HepG2 (cell line): ENCODE measurements around the gene TMEM221. TPM values are rescaled to one million over a fixed set of nuclear protein-coding genes. Genes with fewer than 3 reads are reported as not detected.
A peak's percentile ranks its signal among the peaks of the same experiment; 100 is the strongest.

Experiments
- ARHGAP35 ChIP-seq: sonication (generic); formaldehyde crosslinking; IDR thresholded peaks from 2 replicates; pipeline ENCODE4 v1.9.0; 2022; ENCODE audit warnings: mild to moderate bottlenecking, inconsistent platforms, moderate library complexity, missing genetic modification reagents, borderline replicate concordance
- BRF2 ChIP-seq: sonication (generic); formaldehyde crosslinking; IDR thresholded peaks from 2 replicates; pipeline ENCODE4 v1.8.1; 2022; ENCODE audit warnings: mild to moderate bottlenecking, missing genetic modification reagents
- ESRRA ChIP-seq: sonication (generic); formaldehyde crosslinking; IDR thresholded peaks from 2 replicates; pipeline ENCODE4 v1.5.1; 2020; ENCODE audit warnings: mild to moderate bottlenecking, low read depth, missing genetic modification reagents
- GTF3A ChIP-seq: sonication (generic); formaldehyde crosslinking; conservative IDR thresholded peaks from 2 replicates; pipeline ENCODE4 v1.4.0; 2020; ENCODE audit warnings: mild to moderate bottlenecking, missing genetic modification reagents
- HES4 ChIP-seq: sonication (generic); formaldehyde crosslinking; IDR thresholded peaks from 2 replicates; pipeline ENCODE4 v1.9.0; 2021; ENCODE audit warnings: mild to moderate bottlenecking, missing genetic modification reagents, borderline replicate concordance
- HNF4A ChIP-seq: sonication (generic); formaldehyde crosslinking; IDR thresholded peaks from 2 replicates; pipeline ENCODE4 v1.4.0; 2020; ENCODE audit warnings: missing genetic modification reagents
- HOXA3 ChIP-seq: sonication (generic); formaldehyde crosslinking; IDR thresholded peaks from 2 replicates; pipeline ENCODE4 v1.5.0; 2020; ENCODE audit warnings: missing genetic modification reagents
- KLF13 ChIP-seq: sonication (generic); formaldehyde crosslinking; IDR thresholded peaks from 2 replicates; pipeline ENCODE4 v1.4.0; 2020; ENCODE audit warnings: mild to moderate bottlenecking, missing genetic modification reagents
- MIER3 ChIP-seq: IDR thresholded peaks from 2 replicates; pipeline ENCODE4 v1.6.1; 2016; ENCODE audit warnings: missing compliant biosample characterization, borderline replicate concordance
- NFYC ChIP-seq: IDR thresholded peaks from 2 replicates; pipeline ENCODE4 v1.6.1; 2016; ENCODE audit warnings: missing genetic modification reagents, missing compliant biosample characterization
- NPAS2 ChIP-seq: sonication (generic); formaldehyde crosslinking; IDR thresholded peaks from 2 replicates; pipeline ENCODE4 v1.8.0; 2022; ENCODE audit warnings: mild to moderate bottlenecking, missing genetic modification reagents, borderline replicate concordance
- THRA ChIP-seq: sonication (generic); formaldehyde crosslinking; IDR thresholded peaks from 2 replicates; pipeline ENCODE4 v1.4.0; 2020; ENCODE audit warnings: missing genetic modification reagents, borderline replicate concordance
- ZBTB1 ChIP-seq: sonication (generic); formaldehyde crosslinking; IDR thresholded peaks from 2 replicates; pipeline ENCODE4 v1.4.0; 2020; ENCODE audit warnings: missing genetic modification reagents, borderline replicate concordance
- ZBTB4 ChIP-seq: sonication (generic); formaldehyde crosslinking; IDR thresholded peaks from 2 replicates; pipeline ENCODE4 v1.4.0; 2020; ENCODE audit warnings: missing genetic modification reagents, mild to moderate bottlenecking, borderline replicate concordance
- ZFP37 ChIP-seq: sonication (generic); formaldehyde crosslinking; IDR thresholded peaks from 2 replicates; pipeline ENCODE4 v1.4.0; 2020; ENCODE audit warnings: missing genetic modification reagents, borderline replicate concordance
- ZNF234 ChIP-seq: sonication (generic); formaldehyde crosslinking; conservative IDR thresholded peaks from 2 replicates; pipeline ENCODE4 v1.5.1; 2020; ENCODE audit warnings: mild to moderate bottlenecking, missing genetic modification reagents
- ZNF256 ChIP-seq: sonication (generic); formaldehyde crosslinking; conservative IDR thresholded peaks from 2 replicates; pipeline ENCODE4 v1.4.0; 2020; ENCODE audit warnings: missing genetic modification reagents
- ZNF260 ChIP-seq: sonication (generic); formaldehyde crosslinking; IDR thresholded peaks from 2 replicates; pipeline ENCODE4 v1.4.0; 2020; ENCODE audit warnings: missing genetic modification reagents, low read depth, mild to moderate bottlenecking, borderline replicate concordance
- ZNF546 ChIP-seq: sonication (generic); formaldehyde crosslinking; conservative IDR thresholded peaks from 2 replicates; pipeline ENCODE4 v1.8.1; 2023; ENCODE audit warnings: mild to moderate bottlenecking, missing genetic modification reagents
- ZNF614 ChIP-seq: IDR thresholded peaks from 2 replicates; pipeline ENCODE4 v1.6.1; 2018; ENCODE audit warnings: missing biosample characterization, missing genetic modification reagents, inconsistent platforms, borderline replicate concordance
- ZNF619 ChIP-seq: sonication (generic); formaldehyde crosslinking; IDR thresholded peaks from 2 replicates; pipeline ENCODE4 v1.4.0; 2020; ENCODE audit warnings: mild to moderate bottlenecking, missing genetic modification reagents
- ZNF670 ChIP-seq: sonication (generic); formaldehyde crosslinking; IDR thresholded peaks from 2 replicates; pipeline ENCODE4 v1.8.0; 2022; ENCODE audit warnings: mild to moderate bottlenecking, missing genetic modification reagents, borderline replicate concordance
- ZNF781 ChIP-seq: sonication (generic); formaldehyde crosslinking; IDR thresholded peaks from 2 replicates; pipeline ENCODE4 v1.5.1; 2020; ENCODE audit warnings: borderline replicate concordance, mild to moderate bottlenecking, missing genetic modification reagents; ENCODE audit errors: not compliant biosample characterization
- ZNF878 ChIP-seq: sonication (generic); formaldehyde crosslinking; IDR thresholded peaks from 2 replicates; pipeline ENCODE4 v1.8.1; 2023; ENCODE audit warnings: mild to moderate bottlenecking, missing genetic modification reagents, moderate library complexity
- polyA plus RNA-seq, 8 experiments: library from polyadenylated mRNA; depleted of rRNA in 3 of 8; stranded (reverse) in 7 of 8; unstranded in 1 of 8; fragments of >200 nt; fragmentation: Illumina TruSeq in 4 of 8; extraction: Trizol in 4 of 8; gene quantifications; 2 replicates each; pipeline versions ENCODE4 v1.2.1 to v1.2.3, GENCODE V29; 2011 to 2016; ENCODE audit warnings: low read depth in 4 of 8, missing spikeins in 1 of 8, mixed read lengths in 1 of 8; ENCODE audit not compliant: insufficient read depth in 1 of 8
- total RNA-seq, 5 experiments: library from RNA; depleted of rRNA; stranded (reverse); fragments of >200 nt; fragmentation: Illumina TruSeq; extraction: Trizol; gene quantifications; 2 replicates each; pipeline ENCODE4 v1.2.3, GENCODE V29; 2016; ENCODE audit warnings: low read depth in 1 of 5

The TMEM221 gene
- total and polyA plus RNA-seq, 2 of the 13 experiments (the other 11 are each of a cell fraction or from before 2014, with no cell fraction given), result 0.33 to 0.77 TPM

GRCh38 chr19:17405250-17406045, 43.0 kb downstream of the TMEM221 start, which contains the start of gene BST2 (continued):
- TF ChIP-seq ZNF781 (CRISPR knock-in tag) (peak; percentile 64), GTF3A (CRISPR knock-in tag) (no peak), ZBTB4 (no peak), ARHGAP35 (CRISPR knock-in tag) (peak; percentile 41; the same call in 1 of the 2 replicates), ZFP37 (CRISPR knock-in tag) (0 out of 2 replicates have a peak, but pooled peaks have one; percentile 37), ZNF260 (CRISPR knock-in tag) (no peak), ZNF234 (CRISPR knock-in tag) (no peak), ZNF256 (CRISPR knock-in tag) (no peak), HES4 (CRISPR knock-in tag) (no peak), ZBTB1 (no peak), ESRRA (no peak), HOXA3 (CRISPR knock-in tag) (peak; percentile 53), KLF13 (no peak), ZNF614 (CRISPR knock-in tag) (peak; percentile 63), ZNF619 (no peak; the same call in 1 of the 2 replicates), ZNF878 (CRISPR knock-in tag) (peak; percentile 72; the same call in 1 of the 2 replicates), NPAS2 (CRISPR knock-in tag) (no peak), BRF2 (CRISPR knock-in tag) (no peak), ZNF546 (CRISPR knock-in tag) (0 out of 2 replicates have a peak, but pooled peaks have one; percentile 19), NFYC (peak; percentile 62), ZNF670 (CRISPR knock-in tag) (peak; percentile 38; the same call in 1 of the 2 replicates), HNF4A (CRISPR knock-in tag) (0 out of 2 replicates have a peak, but pooled peaks have one; percentile 4), THRA (CRISPR knock-in tag) (peak; percentile 6; the same call in 1 of the 2 replicates), MIER3 (CRISPR knock-in tag) (0 out of 2 replicates have a peak, but pooled peaks have one; percentile 17)
